Tibial artery (tissue), 4 donors: ENCODE measurements around the gene PCSK2.

Source experiments
- DNase-seq, 2 donors: peaks; one replicate each; pipeline ENCODE4 v3.0.0-alpha.2; 2019
- H3K27ac ChIP-seq, 2 donors: fragments of 200-600 bp; sonication (generic) in 1 of 2; 1 replicate in 1 of 2; 2 replicates in 1 of 2; pipeline ENCODE4 v1.5.1; 2018 to 2019; ENCODE audit warnings: mild to moderate bottlenecking in 1 of 2
- H3K27me3 ChIP-seq, 2 donors: fragments of 200-600 bp; sonication (generic) in 1 of 2; one replicate each; pipeline versions ENCODE4 v1.5.1 to v1.6.0; 2016 to 2019
- H3K36me3 ChIP-seq, 3 donors: fragments of 200-600 bp; sonication (generic) in 2 of 3; one replicate each; pipeline ENCODE4 v1.5.1; 2016 to 2019; ENCODE audit warnings: mild to moderate bottlenecking in 2 of 3
- H3K4me1 ChIP-seq, 4 donors: fragments of 200-600 bp; sonication (generic) in 2 of 4; 1 replicate in 3 of 4; 2 replicates in 1 of 4; pipeline ENCODE4 v1.5.1; 2016 to 2019
- H3K4me3 ChIP-seq, 2 donors: fragments of 200-600 bp; sonication (generic) in 1 of 2; 1 replicate in 1 of 2; 2 replicates in 1 of 2; pipeline ENCODE4 v1.5.1; 2018 to 2019; ENCODE audit warnings: mild to moderate bottlenecking in 2 of 2
- H3K9me3 ChIP-seq, 3 donors: fragments of 200-600 bp; sonication (generic) in 1 of 3; one replicate each; pipeline ENCODE4 v1.5.1; 2016 to 2019
- intact Hi-C: fragments of 100-400 bp; cut with DNase I; formaldehyde crosslinking; loops from one replicate; pipeline ENCODE4 v1.15.0; 2023; ENCODE audit warnings: low total_unique reads
- TF ChIP-seq, protein P1 (sequence below), 2 experiments: fragments of 200-600 bp in 1 of 2; fragments of 450-650 bp in 1 of 2; IDR thresholded peaks; one replicate each; pipeline ENCODE4 v1.5.1; 2017 to 2019; ENCODE audit warnings: antibody characterized with exemption in 2 of 2, mild to moderate bottlenecking in 1 of 2, moderate library complexity in 1 of 2

The PCSK2 gene

DNA sequence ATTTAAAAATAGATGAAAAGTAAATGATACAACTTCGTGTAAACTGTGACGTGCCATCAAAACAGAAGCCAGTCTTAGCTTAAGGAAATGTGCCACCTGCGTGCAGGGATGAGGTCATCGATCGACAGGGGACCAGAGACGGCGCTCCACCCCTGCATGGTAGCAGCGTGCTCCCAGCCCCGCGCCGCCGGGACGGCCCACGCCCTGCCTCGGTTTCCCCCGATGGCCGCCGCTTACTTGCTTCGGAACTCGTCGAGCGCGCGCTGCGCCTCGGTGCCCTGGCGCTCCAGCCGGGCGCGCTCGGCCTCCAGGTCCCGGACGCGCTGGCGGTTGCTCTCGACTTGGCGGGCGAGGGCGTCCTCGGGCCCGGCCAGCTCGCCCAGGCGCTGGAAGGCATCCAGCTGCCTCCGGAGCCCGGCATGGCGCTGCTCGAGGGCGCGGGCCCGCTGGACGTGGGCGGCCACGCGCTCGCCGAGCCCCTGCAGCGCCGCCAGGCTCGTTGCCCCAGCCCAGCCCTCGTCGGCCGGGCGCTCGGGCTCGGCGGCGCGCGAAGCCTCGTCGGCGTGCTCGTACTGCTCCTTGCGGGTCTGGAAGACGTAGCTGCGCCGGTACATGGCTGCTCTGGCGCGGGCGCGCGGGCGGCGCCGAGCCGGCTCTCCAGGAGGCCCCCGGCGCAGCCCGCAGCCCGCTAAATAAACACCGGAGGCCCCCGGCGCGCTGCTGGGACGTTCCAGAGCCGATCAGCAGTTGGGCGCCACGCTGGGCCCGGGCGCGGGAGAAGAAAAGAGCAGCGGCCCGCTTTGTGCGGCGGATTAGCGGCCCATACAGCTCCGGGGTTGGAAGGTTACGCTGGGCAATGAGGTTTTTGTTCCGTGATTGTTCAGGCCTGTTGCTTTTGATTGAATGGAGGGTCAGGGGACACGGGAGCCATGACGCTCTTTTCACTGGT is 304.1 kb downstream of the PCSK2 start, which contains the start of gene BFSP1:
Gene BFSP1, minus strand, starts transcription at position 664 of the 949 bp plus-strand sequence. Its CDS starts 50 bp downstream, at position 614.
- H3K36me3 ChIP-seq: no peaks in the 10 kb centered on the region
- H3K27me3 ChIP-seq: no peaks in the 10 kb centered on the region
- intact Hi-C loops: no loop called here
- H3K9me3 ChIP-seq: no peaks in the 10 kb centered on the region
- H3K4me3 ChIP-seq: peak within 1 kb of the TSS; percentile 53 to 73
- peak within 1 kb of the TSS; percentile 68 to 70 for H3K27ac ChIP-seq
- H3K4me1 ChIP-seq: peaks cover 0 to 12% (median 0%) of the 10 kb centered on the region in 4 donors
- TF ChIP-seq, protein P1, sequence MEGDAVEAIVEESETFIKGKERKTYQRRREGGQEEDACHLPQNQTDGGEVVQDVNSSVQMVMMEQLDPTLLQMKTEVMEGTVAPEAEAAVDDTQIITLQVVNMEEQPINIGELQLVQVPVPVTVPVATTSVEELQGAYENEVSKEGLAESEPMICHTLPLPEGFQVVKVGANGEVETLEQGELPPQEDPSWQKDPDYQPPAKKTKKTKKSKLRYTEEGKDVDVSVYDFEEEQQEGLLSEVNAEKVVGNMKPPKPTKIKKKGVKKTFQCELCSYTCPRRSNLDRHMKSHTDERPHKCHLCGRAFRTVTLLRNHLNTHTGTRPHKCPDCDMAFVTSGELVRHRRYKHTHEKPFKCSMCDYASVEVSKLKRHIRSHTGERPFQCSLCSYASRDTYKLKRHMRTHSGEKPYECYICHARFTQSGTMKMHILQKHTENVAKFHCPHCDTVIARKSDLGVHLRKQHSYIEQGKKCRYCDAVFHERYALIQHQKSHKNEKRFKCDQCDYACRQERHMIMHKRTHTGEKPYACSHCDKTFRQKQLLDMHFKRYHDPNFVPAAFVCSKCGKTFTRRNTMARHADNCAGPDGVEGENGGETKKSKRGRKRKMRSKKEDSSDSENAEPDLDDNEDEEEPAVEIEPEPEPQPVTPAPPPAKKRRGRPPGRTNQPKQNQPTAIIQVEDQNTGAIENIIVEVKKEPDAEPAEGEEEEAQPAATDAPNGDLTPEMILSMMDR (IDR thresholded peaks at IDR 0.05): no peak
- peak in 1 of 2 donors; percentile 79 for DNase-seq

GRCh38 chr20:17531665-17532025 is 304.8 kb downstream of the PCSK2 start:
- intact Hi-C loops: no loop called here
- Histone ChIP-seq H3K36me3 (no peaks in the 10 kb centered on the region), H3K27ac (peak overlapping the region; percentile 68 to 70), H3K9me3 (no peaks in the 10 kb centered on the region), H3K4me1 (peaks cover 0 to 13% (median 0%) of the 10 kb centered on the region in 4 donors), H3K4me3 (peak overlapping the region; percentile 53 to 73), H3K27me3 (no peaks in the 10 kb centered on the region)
- DNase-seq: no peak
- TF ChIP-seq, protein P1 (IDR thresholded peaks at IDR 0.05): no peak

GRCh38 chr20:17533396-17533795 is 306.6 kb downstream of the PCSK2 start:
- Histone ChIP-seq H3K27me3 (no peaks in the 10 kb centered on the region), H3K36me3 (no peaks in the 10 kb centered on the region), H3K27ac (no peak overlapping the region), H3K9me3 (no peaks in the 10 kb centered on the region), H3K4me3 (no peak overlapping the region), H3K4me1 (peaks cover 0 to 30% (median 15%) of the 10 kb centered on the region in 4 donors)
- intact Hi-C loops: no loop called here
- DNase-seq: no peak
- TF ChIP-seq, protein P1 (IDR thresholded peaks at IDR 0.05): no peak

- Histone ChIP-seq H3K27ac (no peak overlapping the region), H3K9me3 (no peaks in the 10 kb centered on the region), H3K36me3 (no peaks in the 10 kb centered on the region), H3K4me1 (peaks cover 0 to 37% (median 20%) of the 10 kb centered on the region in 4 donors), H3K27me3 (no peaks in the 10 kb centered on the region), H3K4me3 (no peak overlapping the region)
- DNase-seq: no peak
- intact Hi-C loops: no loop called here
- TF ChIP-seq, protein P1 (IDR thresholded peaks at IDR 0.05): no peak
These were observed 307.2 kb downstream of the PCSK2 start for GRCh38 chr20:17534077-17534476.
